Renal pelvis (tissue), 4 donors: ENCODE results near the gene RYR3. TPM values are rescaled to one million over a fixed set of nuclear protein-coding genes. Genes with fewer than 3 reads are reported as not detected.

Experiments
- DNase-seq: peaks from one replicate; pipeline ENCODE4 v3.0.0-alpha.2; 2013
- polyA plus RNA-seq, 3 donors: library from polyadenylated mRNA; unstranded; fragments of 120-200 nt; gene quantifications; one replicate each; pipeline ENCODE4 v1.2.1, GENCODE V29; 2013; ENCODE audit not compliant: insufficient read length in 3 of 3

The RYR3 gene
- polyA plus RNA-seq, 3 donors = 8.2 to 19.2 (median 14.2) TPM

DNA sequence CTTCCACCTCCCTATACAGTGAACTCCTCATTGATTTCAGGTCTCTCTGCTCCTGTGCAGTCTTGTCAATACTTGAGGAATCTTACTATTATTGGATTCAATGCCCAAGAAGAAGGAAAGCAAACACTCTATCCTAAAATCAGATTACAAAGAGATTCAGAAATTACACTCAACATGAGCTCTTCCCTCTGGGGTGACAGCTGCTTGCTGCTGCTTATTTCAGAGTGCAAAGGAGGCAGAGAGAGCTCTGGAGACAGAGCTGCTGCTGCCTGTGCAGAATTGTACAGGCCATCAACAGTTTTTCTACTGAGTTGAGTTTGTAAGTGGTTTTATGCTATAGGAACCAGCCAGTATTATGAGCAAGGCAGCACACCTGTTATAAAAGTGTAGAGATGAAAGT lies 7.1 kb downstream of the RYR3 start:
- no peak for DNase-seq

DNA sequence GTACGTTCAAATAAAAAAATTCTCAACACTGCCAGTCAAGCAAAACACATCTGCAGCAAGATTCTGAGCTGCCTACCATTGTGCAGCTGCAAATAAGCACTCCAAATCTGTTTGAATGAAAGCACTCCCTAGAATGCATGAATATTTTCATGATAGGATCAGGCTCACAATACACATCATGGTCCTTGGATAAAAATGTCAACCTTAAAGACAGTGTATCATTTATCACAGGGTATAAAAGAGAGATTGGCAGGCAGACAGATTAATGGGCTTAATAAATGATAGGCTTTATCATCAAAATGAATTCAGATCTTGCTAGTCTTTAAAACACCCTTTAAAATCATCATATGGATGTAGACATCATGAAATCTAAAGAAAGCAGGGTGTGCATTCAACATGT lies 9.2 kb downstream of the RYR3 start:
- DNase-seq = no peak

DNA sequence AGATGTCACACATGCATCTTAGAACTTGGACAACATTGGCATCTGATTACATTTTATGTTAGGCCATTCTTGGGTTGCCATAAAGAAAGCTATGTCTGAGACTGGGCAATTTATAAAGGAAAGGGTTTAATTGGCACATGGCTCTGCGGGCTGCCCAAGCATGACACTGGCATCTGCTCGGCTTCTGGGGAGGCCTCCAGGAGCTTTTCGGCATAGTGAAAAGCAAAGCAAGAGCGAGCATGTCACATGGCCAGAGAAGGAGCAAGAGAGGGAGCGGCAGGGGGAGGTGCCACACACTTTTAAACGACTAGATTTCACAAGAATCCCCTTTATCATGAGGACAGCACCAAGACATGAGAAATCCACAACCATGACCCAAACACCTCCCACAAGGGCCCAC lies 11.3 kb downstream of the RYR3 start:
- DNase-seq = no peak

DNA sequence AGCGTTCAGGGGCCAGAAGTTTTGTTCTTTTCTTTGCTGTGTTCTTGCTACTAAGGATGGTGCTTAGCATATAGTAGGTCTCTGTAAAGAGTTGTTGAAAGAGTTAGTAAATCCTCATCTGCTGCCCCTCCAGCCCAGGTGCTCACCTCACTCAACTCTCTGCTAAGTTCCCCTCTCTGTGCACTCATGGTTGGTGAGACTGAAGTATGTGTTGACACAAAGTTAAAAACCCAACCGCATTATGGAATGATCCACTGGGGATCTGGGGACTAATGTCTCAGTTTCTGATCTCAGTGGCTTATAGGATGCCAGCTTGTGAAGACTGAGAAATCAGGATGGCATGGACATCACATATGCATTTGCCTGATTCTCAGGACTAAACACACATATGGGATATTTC lies 13.8 kb downstream of the RYR3 start:
- DNase-seq = no peak

DNA sequence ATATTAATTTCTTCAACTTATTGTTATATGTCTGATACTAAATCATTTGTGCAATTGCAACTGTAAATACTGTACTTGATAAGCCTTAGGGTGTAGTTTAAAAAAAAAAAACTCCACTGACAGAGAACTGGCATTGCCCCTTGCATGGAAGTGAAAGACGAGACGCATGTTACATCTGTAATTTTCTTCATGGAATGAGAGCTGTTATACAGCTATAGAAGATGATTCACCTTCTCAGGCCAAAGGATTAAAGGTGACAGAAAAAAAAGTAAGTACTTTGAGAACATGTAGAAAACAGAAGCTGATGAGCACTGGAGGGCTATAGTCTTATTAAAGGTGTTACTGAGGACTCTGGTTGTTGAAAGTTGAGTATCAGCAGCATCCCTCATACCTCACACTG lies 16.1 kb downstream of the RYR3 start:
- no peak for DNase-seq

DNA sequence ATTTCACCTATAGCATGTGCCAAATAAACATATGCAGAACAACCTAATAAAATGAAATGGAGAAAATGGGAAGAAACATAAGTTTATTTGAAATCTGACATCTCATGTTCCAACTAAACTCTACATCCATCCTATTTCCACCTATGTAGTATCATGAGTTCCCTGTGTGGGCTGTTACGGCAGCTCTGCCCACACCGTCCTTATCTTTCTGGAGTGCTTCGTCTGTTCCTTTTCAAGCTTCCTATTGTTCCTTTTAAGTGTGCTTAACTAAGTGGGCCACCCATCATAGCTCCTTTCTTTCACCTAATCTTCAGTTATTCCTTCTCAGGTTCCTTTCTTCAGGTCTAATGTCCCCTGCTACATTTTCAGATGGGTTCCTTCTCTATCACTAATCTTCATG lies 17.3 kb downstream of the RYR3 start:
- no peak for DNase-seq

DNA sequence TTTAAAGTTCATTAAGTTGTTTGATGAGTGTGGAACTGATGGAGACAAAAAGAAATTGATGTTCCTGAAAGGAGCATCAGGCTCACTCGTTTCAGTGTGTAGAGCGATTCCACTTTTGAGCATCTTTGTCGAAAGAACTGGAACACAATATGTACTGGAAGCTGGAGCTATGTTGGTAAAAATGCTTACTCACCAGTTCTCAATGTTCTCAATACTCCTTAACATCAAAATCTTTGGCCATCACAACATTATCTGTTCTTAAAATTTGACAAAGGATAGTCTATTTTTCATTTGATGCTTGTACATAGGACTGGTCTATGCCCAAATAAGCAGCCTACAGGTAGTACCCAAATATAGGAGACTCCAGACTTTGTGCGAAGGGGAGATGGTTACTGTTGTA lies 18.7 kb downstream of the RYR3 start:
- DNase-seq = no peak

DNA sequence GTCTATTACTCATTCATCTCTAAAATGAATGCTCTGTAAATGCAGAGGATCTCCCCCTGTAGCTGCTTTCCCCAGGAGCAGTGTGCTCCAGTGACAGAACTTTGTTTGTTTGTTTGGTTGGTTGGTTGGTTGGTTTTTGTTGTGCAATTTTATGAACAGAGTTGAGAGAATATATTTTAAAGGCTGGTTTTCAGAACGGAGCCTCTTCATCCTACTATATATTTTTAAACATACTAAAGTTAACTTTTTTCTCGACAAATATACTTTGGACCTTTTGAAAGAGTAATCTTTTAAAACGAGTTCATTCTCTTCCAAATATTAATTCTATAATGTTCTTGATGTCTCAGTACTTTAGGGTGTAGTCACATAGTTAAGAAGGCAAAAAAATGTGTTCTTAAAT lies 20.2 kb downstream of the RYR3 start:
- DNase-seq = no peak

DNA sequence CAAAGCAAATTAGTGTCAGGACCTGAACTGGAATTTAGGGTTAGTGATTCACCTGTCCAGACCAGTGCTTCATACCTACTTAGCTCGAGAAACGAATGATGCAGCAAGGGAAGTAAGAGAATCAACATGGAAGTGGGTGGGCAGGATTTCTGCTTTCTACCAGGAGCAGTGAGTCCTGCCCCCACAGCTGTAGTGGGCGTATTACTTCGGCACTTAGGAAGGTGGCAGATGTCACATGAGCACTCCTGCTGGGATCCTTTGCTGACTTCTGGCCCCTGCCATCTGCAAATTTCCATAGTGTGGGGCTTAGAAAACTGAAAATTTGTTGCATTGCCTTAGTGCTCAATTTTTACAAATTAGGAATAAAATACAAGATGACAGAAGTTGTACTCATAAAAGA lies 31.2 kb downstream of the RYR3 start:
- no peak for DNase-seq

DNA sequence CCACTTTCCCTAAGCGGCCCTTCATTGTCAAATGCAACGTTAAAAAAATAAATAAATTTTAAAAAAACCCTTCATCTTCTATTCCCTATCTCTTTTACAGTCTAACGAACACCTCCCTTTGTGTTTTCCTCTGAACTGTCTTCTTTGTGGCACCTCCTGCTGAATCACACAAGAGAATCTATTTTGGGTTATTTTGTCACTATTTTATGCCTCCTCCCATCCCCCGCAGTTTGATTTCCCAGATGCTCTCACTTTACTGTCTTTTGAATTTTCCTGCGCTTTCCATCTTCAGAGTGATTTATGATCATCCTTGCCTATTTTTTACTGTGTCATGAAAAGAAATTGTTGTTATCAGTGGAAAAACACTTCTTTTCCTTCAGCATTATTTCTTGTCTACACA lies 32.5 kb downstream of the RYR3 start:
- DNase-seq = no peak

DNA sequence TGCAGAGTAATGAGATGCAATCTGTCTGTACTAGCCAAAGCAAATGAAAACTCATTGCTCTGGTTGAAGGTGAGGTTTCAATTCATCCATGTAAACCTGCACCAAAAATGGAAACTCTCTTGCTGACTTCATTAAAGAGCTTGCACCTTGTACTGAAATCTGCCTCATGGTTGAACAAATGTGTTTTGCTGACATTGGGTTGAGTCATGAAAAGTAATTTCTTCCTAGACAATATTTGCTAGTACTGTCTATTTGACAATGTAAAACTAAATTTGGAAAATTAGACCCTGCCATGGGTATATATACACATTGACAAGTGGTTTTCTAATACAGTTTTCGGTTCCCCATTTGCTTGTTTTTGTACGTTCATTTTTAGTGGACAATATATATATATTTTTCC lies 33.3 kb downstream of the RYR3 start:
- DNase-seq = no peak

DNA sequence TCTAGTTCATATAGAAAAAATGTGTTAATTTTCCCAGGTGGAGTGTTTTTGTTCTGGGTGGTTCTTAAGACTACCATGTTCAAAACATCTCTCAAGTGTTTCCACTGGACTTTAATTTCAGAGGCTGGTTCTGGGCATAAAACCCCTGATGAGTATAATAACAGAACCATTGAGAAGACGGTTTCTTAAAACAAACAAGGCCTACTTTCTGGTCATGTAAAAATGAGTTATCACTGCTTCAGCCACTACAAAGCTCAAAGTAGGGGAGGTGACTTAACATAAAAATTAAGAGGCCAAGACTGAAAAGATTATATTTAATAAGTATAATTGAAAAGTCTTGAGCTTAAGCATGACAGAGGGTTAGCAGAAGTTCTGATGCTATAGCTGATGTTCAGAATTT lies 33.8 kb downstream of the RYR3 start:
- DNase-seq = no peak

DNA sequence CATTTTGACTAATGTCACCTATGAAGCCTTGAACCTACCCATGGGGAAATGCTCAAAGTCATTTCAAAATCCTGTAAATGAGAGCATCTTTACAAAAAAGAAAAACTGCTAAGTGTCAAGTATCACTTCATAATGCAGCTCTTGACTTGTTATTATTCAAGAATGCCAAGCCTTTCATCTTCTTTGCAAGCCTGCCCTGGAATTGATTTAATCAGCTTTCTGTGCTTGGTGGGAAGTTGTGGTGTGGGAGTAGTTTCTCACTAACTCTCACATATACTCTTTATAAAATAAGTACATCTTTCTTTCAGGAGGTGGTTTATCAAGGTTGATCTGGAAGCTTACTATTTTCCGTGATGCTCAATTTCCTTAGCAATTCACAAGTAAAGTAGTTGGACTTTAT lies 43.6 kb downstream of the RYR3 start:
- DNase-seq = no peak

DNA sequence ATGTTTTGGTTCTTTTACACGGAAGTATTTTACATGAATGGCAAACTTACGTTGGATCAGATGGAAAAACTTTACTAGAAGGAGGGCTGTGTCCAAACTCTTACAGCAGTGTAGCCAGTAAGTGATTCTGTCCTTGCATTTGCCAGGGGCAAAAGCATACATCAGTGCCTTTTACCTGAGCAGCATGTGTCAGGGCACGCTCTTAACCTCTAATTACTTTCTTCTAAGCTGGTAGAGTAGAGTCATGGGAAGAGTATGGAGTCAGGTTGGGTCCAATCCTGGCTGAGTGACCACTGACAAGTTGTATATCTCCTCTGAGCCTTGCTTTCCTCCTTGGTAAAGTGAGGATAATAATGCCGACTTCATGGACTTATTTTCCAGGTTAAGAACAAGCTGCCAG lies 47.1 kb downstream of the RYR3 start:
- no peak for DNase-seq

DNA sequence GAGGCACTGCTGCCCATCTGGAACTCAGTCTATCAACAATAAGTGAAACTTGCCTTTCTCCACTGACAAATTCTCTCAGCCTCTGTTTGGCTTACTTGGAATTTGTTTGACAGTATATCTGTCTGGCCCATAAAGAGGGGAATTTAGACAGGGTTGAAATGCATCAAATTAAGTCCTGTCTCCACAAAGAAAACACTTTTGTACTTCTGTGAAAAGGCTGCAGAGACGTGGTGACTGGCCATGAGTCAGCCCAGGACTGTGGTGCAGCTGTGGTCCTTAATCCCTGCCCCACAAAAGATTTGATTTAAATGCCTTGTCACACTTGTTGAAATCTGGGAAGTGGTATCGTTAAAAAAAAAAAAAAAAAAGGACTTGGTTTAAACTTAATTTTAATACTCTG lies 47.5 kb downstream of the RYR3 start:
- DNase-seq = no peak

DNA sequence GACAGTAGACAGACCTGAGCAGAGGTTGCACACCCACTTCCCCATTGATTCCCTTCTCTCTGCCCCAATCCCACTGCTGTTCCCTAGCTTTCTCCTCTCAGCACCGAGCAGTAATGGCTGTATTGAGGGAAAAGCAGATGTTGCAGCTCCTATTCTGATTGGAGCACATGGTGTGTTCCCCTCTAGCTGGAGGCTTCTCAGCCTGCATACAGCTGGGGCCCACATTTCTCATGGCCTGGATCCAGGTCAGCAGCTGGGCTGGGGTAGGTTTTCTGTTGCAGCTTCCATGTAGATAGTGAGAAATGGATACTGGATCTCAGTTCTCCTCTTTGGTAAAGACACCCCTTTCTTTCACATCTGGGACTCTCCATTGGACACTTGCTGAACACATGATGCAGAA lies 50.1 kb downstream of the RYR3 start:
- DNase-seq = peak; percentile 5

DNA sequence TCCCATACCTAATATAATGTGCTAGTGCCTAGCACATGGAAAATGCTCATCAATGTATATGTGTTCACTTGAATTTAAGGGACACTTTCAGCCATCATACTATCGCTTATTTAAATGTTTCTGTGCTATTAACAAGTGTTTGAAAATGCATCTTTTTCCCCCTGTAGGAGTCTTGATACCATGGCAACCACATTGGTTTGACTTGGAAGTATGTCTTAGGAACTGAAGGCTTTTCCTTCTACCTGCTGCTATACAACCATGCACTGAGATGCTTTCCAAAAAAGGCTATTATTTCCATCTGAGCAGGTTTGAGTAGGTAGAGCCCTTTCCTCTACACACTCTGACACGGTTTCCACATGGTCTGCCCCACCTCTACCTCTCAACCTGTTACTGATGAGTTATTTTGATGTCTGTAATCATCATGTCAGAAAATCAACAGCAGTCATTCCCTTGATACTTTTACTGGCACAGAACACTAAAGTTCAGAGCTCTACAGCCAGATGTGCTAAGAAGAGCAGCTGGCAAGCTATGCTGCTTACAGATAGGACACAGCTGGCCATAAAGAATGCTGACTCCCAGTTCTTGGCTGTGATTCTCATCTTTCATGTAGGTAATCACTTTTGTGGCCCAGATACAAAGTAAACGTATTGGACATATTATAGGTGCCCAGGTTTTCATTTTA lies 59.3 kb downstream of the RYR3 start:
- DNase-seq = no peak

DNA sequence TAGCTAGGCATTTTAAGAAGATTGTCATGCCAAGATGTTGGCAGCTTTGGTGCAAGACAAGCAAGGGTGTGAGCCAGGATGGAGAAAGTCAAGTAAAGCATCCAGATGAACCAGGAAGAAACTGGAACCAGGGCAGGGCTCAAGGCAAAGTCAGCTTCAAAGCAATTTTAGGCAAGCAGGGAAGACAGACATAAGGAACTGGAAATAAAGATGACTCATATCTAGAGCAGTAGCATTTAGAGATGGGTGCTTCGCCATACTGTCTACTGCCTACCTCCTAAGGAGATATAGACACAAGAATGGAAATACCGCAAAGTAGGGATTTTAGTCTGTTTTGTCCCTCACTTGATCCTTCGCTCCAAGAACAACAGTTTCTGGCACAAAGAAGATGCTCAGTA lies 59.9 kb downstream of the RYR3 start:
- DNase-seq = no peak

DNA sequence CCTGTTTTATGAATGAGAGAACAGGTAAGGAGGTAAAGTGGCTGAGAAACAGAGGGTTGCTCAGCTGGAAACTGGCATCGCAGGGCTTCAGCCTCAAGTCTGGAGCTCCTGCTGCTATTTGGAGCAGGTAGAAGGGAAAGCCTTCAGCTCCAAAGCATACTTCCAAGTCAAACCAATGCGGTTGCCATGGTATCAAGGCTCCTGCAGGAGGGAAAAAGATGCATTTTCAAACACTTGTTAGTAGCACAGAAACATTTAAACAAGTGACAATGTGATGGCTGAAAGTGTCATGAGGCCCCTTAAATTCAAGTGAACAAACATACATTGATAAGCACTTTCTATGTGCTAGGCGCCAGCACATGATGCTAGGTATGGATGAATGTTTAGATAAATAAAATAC lies 60.4 kb downstream of the RYR3 start:
- no peak for DNase-seq

DNA sequence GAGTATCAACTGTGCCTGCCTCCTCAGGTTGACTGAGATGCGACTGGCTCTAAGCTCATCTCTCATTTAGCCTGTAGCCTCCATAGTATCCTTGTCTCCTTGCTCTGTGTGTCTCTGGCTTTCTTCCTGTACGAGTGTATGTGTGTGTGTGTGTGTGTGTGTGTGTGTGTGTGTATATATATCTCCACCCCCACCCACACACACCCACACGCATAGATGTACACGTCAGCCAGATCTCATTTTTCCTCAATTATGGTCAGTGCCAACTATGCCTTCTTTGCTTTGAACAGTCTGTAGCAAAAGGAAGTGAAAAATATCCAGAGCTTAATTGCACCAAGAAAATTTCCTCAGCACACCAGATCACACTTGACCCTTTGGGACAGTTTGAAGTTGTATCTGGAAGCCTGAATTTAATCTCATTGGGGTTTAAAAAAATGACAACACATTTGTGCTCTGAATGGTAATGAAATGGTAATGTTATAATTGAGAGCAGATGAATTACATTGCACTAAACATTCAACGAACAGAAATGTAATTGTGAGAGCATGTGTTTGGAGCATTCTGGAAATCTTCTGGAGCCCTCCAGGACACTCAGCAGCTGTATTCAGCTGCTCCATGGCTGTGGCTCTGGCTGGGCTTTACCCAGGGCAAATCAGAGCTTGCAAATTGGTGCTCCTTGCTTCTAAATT lies 63.6 kb downstream of the RYR3 start:
- peak; percentile 7 for DNase-seq

DNA sequence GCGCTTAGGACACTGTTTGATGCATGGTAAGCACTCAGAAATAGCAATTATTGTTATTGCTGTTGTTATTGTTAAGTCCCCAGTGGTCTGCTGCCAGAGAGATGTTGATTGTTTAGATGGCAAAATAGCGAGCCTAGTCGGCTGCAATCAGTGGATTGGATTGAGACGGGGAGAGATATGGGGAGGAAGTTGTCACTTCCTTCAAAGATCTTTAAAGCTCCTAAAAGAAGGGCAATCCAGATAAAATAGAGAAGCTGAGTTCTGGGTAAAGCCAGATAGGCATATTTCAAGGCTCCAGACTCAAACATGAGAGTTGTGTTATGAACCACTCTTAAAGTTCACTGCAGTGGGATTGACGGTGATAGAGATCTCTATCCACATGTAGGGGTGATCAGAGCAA lies 64.5 kb downstream of the RYR3 start:
- no peak for DNase-seq

DNA sequence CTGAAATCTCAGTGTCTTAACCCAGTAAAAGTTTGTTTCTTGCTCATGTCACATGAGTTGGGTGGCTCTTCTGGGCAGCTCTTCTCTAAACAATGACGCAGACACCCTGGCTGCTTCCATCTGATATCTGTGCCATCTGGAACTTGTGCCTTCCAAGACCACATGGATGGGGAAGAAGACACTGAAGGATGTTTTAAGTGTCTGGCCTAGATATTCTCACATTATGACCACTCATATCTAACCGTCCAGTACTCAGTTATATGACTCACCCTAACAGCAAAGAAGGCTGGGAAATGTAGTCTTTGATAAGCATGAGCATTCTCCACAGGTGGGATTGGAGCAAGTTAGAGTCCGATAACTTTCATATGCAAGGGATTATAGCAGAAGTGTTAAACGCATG lies 66.4 kb downstream of the RYR3 start:
- DNase-seq = no peak

DNA sequence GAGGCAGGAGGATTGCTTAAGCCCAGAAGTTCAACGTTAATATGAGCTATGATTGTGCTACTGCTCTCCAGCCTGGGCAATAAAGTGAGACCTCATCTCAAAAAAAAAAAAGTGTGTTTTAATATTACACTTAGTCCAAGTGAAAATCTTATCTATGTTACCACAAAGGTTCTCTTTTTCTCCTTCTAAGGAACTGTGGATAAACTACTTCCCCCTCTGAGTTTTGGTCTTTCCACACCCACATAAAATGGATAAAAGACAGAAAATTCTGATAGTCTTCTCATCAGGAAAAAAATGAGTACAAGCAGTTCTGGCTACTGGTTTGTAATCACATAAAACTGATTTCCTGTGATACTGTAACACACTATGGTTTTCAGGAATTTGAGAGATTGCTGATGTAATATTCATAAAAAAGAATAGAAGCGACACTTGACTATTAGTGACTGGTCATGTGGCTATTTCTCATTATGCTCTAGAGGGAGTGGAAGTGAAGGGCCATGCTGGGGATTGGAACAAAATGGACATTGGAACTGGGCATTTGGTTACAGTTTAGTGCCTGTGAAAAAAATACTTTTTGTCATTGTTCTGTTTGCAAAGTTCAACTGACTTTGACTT lies 68.2 kb downstream of the RYR3 start:
- DNase-seq = no peak

DNA sequence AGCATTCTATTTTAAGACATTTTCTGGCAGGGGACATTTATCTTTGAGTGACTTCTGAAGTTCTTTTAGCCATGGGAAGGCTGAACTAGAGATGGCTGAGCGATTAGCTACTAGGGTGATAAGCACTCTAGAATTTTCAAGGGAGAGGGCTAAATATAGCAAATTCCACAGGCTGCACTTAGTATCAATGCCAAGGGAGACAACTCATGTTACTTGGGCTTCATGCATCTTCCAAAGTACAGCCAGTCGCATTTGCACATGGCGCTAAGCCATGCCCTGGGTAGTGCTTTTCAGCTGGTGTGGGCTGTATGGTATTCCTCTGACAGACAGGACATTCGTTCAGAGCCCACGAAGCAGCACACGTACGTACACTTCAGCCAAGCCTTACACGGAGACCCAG lies 69.6 kb downstream of the RYR3 start:
- DNase-seq = no peak
